WTC11 (cell line): ENCODE results near the gene COBL. TPM values are rescaled to one million over a fixed set of nuclear protein-coding genes. Genes with fewer than 3 reads are reported as not detected.

Source experiments
- ATAC-seq: fragments of 200-7000 bp; cut with Tn5 transposase; 2 replicates; pipeline ENCODE4 v1.10.0; 2021; ENCODE audit warnings: mild to moderate bottlenecking, moderate library complexity
- CTCF ChIA-PET: fragments of 300-600 bp; sonication (Branson Sonifier 250); formaldehyde crosslinking; loops from one replicate; lab custom pipeline; 2021; ENCODE audit warnings: antibody characterized with exemption; lab: Charles Lee
- POLR2A ChIA-PET: fragments of 350-600 bp; sonication (Branson Sonifier 250); formaldehyde crosslinking; loops from one replicate; lab custom pipeline; 2021; ENCODE audit warnings: antibody characterized with exemption; lab: Charles Lee
- DNase-seq: peaks from one replicate; pipeline ENCODE4 v3.0.0; 2021; ENCODE audit warnings: low spot score
- H3K27ac Mint-ChIP-seq: 2 replicates; pipeline ENCODE4 v1.8.0; 2021; ENCODE audit warnings: mixed read lengths
- H3K27me3 Mint-ChIP-seq: 2 replicates; pipeline ENCODE4 v1.8.0; 2021; ENCODE audit warnings: low read depth, mild to moderate bottlenecking, moderate library complexity, mixed read lengths
- H3K36me3 Mint-ChIP-seq: 2 replicates; pipeline ENCODE4 v1.8.0; 2021; ENCODE audit warnings: mixed read lengths
- H3K4me1 Mint-ChIP-seq: 2 replicates; pipeline ENCODE4 v1.8.0; 2022; ENCODE audit warnings: mixed read lengths
- H3K4me3 Mint-ChIP-seq: 2 replicates; pipeline ENCODE4 v1.8.0; 2021; ENCODE audit warnings: mild to moderate bottlenecking, moderate library complexity, mixed read lengths
- H3K9me3 Mint-ChIP-seq: 2 replicates; pipeline ENCODE4 v1.8.0; 2021; ENCODE audit warnings: mixed read lengths
- ATF1 ChIP-seq: sonication (generic); formaldehyde crosslinking; IDR thresholded peaks from 2 replicates; pipeline ENCODE4 v1.8.1; 2023; ENCODE audit warnings: mild to moderate bottlenecking, moderate library complexity, missing genetic modification reagents
- CBFB ChIP-seq: sonication (generic); formaldehyde crosslinking; IDR thresholded peaks from 2 replicates; pipeline ENCODE4 v1.8.1; 2022; ENCODE audit warnings: mild to moderate bottlenecking, low read depth, missing genetic modification reagents
- CREM ChIP-seq: sonication (generic); formaldehyde crosslinking; IDR thresholded peaks from 2 replicates; pipeline ENCODE4 v1.8.1; 2022; ENCODE audit warnings: mild to moderate bottlenecking, missing genetic modification reagents, moderate library complexity
- ESRRA ChIP-seq: sonication (generic); formaldehyde crosslinking; IDR thresholded peaks from 2 replicates; pipeline ENCODE4 v1.8.1; 2022; ENCODE audit warnings: mild to moderate bottlenecking, missing genetic modification reagents, borderline replicate concordance
- FOXK1 ChIP-seq: sonication (generic); formaldehyde crosslinking; IDR thresholded peaks from 2 replicates; pipeline ENCODE4 v1.8.0; 2022; ENCODE audit warnings: mild to moderate bottlenecking, moderate library complexity, missing genetic modification reagents
- KAT7 ChIP-seq: sonication (generic); formaldehyde crosslinking; IDR thresholded peaks from 2 replicates; pipeline ENCODE4 v1.8.1; 2023; ENCODE audit warnings: missing genetic modification reagents, mild to moderate bottlenecking, borderline replicate concordance
- MYBL2 ChIP-seq: sonication (generic); formaldehyde crosslinking; IDR thresholded peaks from 2 replicates; pipeline ENCODE4 v1.8.1; 2023; ENCODE audit warnings: mild to moderate bottlenecking, moderate library complexity, missing genetic modification reagents
- PRRX2 ChIP-seq: fragments of 250-450 bp; sonication (Bioruptor Pico); IDR thresholded peaks from 2 replicates; pipeline ENCODE4 v1.8.0; 2021; ENCODE audit warnings: mild to moderate bottlenecking
- RORB ChIP-seq: fragments of 250-450 bp; sonication (Bioruptor Pico); IDR thresholded peaks from 2 replicates; pipeline ENCODE4 v1.9.0; 2021; ENCODE audit warnings: mild to moderate bottlenecking
- SMAD4 ChIP-seq: sonication (generic); formaldehyde crosslinking; IDR thresholded peaks from 2 replicates; pipeline ENCODE4 v1.8.0; 2022; ENCODE audit warnings: mild to moderate bottlenecking, missing genetic modification reagents
- ZNF121 ChIP-seq: sonication (generic); formaldehyde crosslinking; IDR thresholded peaks from 2 replicates; pipeline ENCODE4 v1.8.0; 2023; ENCODE audit warnings: missing genetic modification reagents
- ZNF138 ChIP-seq: sonication (generic); formaldehyde crosslinking; conservative IDR thresholded peaks from 2 replicates; pipeline ENCODE4 v1.8.1; 2022; ENCODE audit warnings: mild to moderate bottlenecking, moderate library complexity, missing genetic modification reagents
- ZNF671 ChIP-seq: fragments of 250-450 bp; sonication (Bioruptor Pico); IDR thresholded peaks from 2 replicates; pipeline ENCODE4 v1.8.0; 2021; ENCODE audit warnings: mild to moderate bottlenecking
- total RNA-seq: library from RNA; stranded (reverse); gene quantifications from 3 replicates; pipeline ENCODE4 v1.2.3, GENCODE V29; 2021
- TF ChIP-seq, protein P1 (sequence below): sonication (generic); formaldehyde crosslinking; IDR thresholded peaks from 2 replicates; pipeline ENCODE4 v1.8.1; 2023; ENCODE audit warnings: mild to moderate bottlenecking, missing genetic modification reagents, moderate library complexity
- TF ChIP-seq, protein P2 (sequence below): fragments of 200-600 bp; IDR thresholded peaks from 2 replicates; pipeline ENCODE4 v1.8.0; 2022; ENCODE audit warnings: antibody characterized with exemption
- TF ChIP-seq, protein P3 (sequence below): sonication (generic); formaldehyde crosslinking; conservative IDR thresholded peaks from 2 replicates; pipeline ENCODE4 v1.8.1; 2022; ENCODE audit warnings: mild to moderate bottlenecking, missing genetic modification reagents
- TF ChIP-seq, protein P4 (sequence below): fragments of 250-450 bp; sonication (Bioruptor Pico); IDR thresholded peaks from 2 replicates; pipeline ENCODE4 v2.1.2; 2022; ENCODE audit warnings: mild to moderate bottlenecking, moderate library complexity
- TF ChIP-seq, protein P5 (sequence below): sonication (generic); formaldehyde crosslinking; IDR thresholded peaks from 2 replicates; pipeline ENCODE4 v1.8.1; 2023; ENCODE audit warnings: mild to moderate bottlenecking, missing genetic modification reagents
- TF ChIP-seq, protein P6 (sequence below): sonication (generic); formaldehyde crosslinking; IDR thresholded peaks from 2 replicates; pipeline ENCODE4 v1.8.1; 2022; ENCODE audit warnings: low read depth, missing genetic modification reagents, borderline replicate concordance
- TF ChIP-seq, protein P7 (sequence below): sonication (generic); formaldehyde crosslinking; IDR thresholded peaks from 2 replicates; pipeline ENCODE4 v1.8.1; 2023; ENCODE audit warnings: mild to moderate bottlenecking, missing genetic modification reagents

The COBL gene
- total RNA-seq, 1 experiment from 2014 or later: 36.5 TPM

DNA sequence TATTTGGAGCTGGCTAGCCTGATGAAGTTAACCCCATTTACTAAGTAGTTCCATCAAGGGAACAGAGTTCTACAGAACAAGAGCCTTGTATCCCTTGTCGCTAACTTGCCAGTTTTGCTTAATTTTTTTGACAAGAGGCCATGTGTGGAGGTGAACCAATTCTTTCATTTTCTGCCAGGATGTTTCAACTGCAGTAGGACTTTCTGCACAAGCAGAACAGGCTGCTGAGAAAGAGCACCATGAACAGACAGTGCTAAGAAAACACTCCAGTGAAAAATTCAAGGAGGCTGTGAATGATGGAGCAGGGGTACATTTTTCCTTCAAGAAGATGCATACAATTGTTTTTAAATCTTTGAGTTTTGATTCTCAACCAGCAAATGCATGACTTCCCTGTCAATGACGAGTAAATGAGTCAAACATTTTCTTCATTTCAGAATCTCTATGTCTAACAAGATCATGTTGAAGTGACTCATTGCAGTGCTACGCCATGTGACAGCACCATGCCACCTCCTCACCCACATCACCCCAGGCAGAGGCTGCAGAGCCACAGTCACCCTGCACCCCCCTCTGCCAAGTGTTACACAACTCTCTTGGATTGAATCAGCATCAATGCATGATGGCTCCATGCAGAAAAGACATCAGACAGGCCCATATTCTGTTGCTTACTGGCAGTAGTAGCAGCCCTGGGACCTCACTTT lies 193.1 kb downstream of the COBL start:
- ChIA-PET POLR2A (no interaction called here), CTCF (interaction anchor here (1.0 kb wide), 1 partner anchor 18 kb away, joined by 3 read pairs; no protein-coding TSS in a partner anchor)

DNA sequence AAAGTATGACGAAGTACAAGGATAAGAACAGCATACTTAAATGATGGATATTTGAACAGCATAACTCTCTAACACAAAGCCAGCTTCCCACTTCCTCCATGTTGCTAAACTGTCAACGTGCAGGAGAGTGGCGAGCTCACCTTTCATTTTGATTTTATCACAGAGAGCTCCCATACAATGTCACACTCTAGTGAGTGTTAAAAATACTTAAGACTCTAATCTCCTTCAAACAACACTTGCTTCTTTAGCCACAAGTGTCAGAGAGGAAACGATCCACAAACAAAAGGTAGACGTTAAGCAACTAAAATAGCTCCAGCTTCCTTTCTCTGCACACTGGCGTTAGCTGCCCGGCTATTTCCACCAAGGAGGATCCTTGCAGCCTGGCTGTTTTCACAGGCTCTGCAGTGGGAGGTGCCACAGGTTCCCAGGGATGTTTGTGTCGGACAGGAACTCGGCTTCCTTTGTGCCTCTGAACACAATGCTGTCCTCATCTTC lies 194.6 kb downstream of the COBL start:
- POLR2A ChIA-PET: no interaction called here
- H3K36me3 Mint-ChIP-seq: peaks cover 3% of the 10 kb centered on the region; the same call in 1 of the 2 replicates
- TF ChIP-seq, protein P1, sequence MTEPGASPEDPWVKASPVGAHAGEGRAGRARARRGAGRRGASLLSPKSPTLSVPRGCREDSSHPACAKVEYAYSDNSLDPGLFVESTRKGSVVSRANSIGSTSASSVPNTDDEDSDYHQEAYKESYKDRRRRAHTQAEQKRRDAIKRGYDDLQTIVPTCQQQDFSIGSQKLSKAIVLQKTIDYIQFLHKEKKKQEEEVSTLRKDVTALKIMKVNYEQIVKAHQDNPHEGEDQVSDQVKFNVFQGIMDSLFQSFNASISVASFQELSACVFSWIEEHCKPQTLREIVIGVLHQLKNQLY (CRISPR knock-in tag): no peak
- no peak for TF ChIP-seq RORB (CRISPR knock-in tag)
- peak; percentile 22; the same call in 1 of the 2 replicates for TF ChIP-seq ZNF121 (CRISPR knock-in tag)
- TF ChIP-seq ESRRA: no peak
- H3K4me3 Mint-ChIP-seq: no peak overlapping the region
- no peaks in the 10 kb centered on the region for H3K27me3 Mint-ChIP-seq
- DNase-seq: no peak
- CTCF ChIA-PET: interaction anchor here (0.8 to 1.4 kb wide), 6 partner anchors 9 to 245 kb away, joined by 3 to 9 read pairs (median 4); no protein-coding TSS in a partner anchor
- 0 out of 2 replicates have a peak, but pooled peaks cover 3% of the 10 kb centered on the region for H3K9me3 Mint-ChIP-seq
- ATAC-seq: peak; percentile 80
- H3K4me1 Mint-ChIP-seq: peaks cover 18% of the 10 kb centered on the region
- no peak overlapping the region; the same call in none of the 2 replicates for H3K27ac Mint-ChIP-seq

More for the DNA sequence above, 193.1 kb downstream of the COBL start:
- H3K4me3 Mint-ChIP-seq: no peak overlapping the region
- no peak for DNase-seq
- no peak for TF ChIP-seq PRRX2 (CRISPR knock-in tag)
- no peak for TF ChIP-seq CBFB (CRISPR knock-in tag)
- TF ChIP-seq, protein P2, sequence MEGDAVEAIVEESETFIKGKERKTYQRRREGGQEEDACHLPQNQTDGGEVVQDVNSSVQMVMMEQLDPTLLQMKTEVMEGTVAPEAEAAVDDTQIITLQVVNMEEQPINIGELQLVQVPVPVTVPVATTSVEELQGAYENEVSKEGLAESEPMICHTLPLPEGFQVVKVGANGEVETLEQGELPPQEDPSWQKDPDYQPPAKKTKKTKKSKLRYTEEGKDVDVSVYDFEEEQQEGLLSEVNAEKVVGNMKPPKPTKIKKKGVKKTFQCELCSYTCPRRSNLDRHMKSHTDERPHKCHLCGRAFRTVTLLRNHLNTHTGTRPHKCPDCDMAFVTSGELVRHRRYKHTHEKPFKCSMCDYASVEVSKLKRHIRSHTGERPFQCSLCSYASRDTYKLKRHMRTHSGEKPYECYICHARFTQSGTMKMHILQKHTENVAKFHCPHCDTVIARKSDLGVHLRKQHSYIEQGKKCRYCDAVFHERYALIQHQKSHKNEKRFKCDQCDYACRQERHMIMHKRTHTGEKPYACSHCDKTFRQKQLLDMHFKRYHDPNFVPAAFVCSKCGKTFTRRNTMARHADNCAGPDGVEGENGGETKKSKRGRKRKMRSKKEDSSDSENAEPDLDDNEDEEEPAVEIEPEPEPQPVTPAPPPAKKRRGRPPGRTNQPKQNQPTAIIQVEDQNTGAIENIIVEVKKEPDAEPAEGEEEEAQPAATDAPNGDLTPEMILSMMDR: no peak
- no peak for TF ChIP-seq CREM (CRISPR knock-in tag)
- TF ChIP-seq, protein P3, sequence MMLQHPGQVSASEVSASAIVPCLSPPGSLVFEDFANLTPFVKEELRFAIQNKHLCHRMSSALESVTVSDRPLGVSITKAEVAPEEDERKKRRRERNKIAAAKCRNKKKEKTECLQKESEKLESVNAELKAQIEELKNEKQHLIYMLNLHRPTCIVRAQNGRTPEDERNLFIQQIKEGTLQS: no peak
- no peak for TF ChIP-seq SMAD4 (CRISPR knock-in tag)
- TF ChIP-seq, protein P4, sequence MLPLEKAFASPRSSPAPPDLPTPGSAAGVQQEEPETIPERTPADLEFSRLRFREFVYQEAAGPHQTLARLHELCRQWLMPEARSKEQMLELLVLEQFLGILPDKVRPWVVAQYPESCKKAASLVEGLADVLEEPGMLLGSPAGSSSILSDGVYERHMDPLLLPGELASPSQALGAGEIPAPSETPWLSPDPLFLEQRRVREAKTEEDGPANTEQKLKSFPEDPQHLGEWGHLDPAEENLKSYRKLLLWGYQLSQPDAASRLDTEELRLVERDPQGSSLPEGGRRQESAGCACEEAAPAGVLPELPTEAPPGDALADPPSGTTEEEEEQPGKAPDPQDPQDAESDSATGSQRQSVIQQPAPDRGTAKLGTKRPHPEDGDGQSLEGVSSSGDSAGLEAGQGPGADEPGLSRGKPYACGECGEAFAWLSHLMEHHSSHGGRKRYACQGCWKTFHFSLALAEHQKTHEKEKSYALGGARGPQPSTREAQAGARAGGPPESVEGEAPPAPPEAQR (CRISPR knock-in tag): no peak
- TF ChIP-seq MYBL2 (CRISPR knock-in tag): no peak
- TF ChIP-seq FOXK1 (CRISPR knock-in tag): no peak
- TF ChIP-seq, all 79 proteins: peak for 0
- Mint-ChIP-seq H3K4me1 (peaks cover 12% of the 10 kb centered on the region), H3K36me3 (no peaks in the 10 kb centered on the region), H3K27ac (0 out of 2 replicates have a peak overlapping the region, but pooled peaks have one; percentile 38), H3K9me3 (0 out of 2 replicates have a peak, but pooled peaks cover 3% of the 10 kb centered on the region), H3K27me3 (no peaks in the 10 kb centered on the region)
- ATAC-seq: no peak

DNA sequence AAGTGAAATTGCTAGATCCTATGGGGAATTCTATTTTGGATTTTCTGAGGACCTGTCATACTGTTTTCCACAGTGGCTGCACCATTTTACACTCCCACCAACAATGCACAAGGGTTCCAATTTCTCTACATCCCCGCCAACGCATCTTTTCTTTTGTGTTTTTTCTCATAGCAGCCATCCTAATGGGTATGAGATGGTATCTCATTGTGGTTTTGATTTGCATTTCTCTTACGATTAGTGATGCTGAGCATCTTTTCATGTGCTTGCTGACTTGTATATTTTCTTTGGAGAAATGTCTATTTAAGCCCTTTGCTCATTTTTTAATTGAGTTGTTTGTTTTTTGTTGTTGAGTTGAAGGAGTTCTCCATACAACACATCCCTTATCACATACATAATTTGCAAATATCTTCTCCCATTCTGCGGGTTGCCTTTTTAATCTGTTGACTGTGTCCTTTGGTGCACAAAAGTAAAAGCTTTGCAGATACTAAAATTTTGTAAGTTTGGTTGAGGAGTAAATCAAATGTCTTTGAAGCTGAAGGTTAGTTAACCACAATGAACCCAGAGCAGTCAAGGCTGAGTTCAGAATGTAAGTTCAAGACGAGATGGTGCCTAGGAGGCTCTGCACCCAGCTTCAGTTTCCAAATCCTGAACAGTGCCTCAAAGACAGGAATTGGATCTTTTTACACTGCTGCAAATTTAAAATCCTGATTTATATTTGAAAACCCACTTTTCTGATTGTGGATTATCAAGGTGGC lies 195.4 kb downstream of the COBL start:
- ChIA-PET CTCF (interaction anchor here (0.8 to 1.4 kb wide), 4 partner anchors 8 to 246 kb away, joined by 3 to 5 read pairs (median 4); no protein-coding TSS in a partner anchor), POLR2A (no interaction called here)
- DNase-seq: no peak
- ATAC-seq: no peak
- Mint-ChIP-seq H3K4me3 (no peak overlapping the region), H3K36me3 (peaks cover 4% of the 10 kb centered on the region; the same call in 1 of the 2 replicates), H3K27me3 (no peaks in the 10 kb centered on the region), H3K4me1 (peaks cover 18% of the 10 kb centered on the region), H3K27ac (no peak overlapping the region), H3K9me3 (peaks cover 1% of the 10 kb centered on the region)
- no peak for TF ChIP-seq SMAD4 (CRISPR knock-in tag)
- no peak for TF ChIP-seq ZNF138
- TF ChIP-seq, protein P5, sequence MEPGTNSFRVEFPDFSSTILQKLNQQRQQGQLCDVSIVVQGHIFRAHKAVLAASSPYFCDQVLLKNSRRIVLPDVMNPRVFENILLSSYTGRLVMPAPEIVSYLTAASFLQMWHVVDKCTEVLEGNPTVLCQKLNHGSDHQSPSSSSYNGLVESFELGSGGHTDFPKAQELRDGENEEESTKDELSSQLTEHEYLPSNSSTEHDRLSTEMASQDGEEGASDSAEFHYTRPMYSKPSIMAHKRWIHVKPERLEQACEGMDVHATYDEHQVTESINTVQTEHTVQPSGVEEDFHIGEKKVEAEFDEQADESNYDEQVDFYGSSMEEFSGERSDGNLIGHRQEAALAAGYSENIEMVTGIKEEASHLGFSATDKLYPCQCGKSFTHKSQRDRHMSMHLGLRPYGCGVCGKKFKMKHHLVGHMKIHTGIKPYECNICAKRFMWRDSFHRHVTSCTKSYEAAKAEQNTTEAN (CRISPR knock-in tag): no peak
- no peak for TF ChIP-seq ZNF671
- TF ChIP-seq, protein P6, sequence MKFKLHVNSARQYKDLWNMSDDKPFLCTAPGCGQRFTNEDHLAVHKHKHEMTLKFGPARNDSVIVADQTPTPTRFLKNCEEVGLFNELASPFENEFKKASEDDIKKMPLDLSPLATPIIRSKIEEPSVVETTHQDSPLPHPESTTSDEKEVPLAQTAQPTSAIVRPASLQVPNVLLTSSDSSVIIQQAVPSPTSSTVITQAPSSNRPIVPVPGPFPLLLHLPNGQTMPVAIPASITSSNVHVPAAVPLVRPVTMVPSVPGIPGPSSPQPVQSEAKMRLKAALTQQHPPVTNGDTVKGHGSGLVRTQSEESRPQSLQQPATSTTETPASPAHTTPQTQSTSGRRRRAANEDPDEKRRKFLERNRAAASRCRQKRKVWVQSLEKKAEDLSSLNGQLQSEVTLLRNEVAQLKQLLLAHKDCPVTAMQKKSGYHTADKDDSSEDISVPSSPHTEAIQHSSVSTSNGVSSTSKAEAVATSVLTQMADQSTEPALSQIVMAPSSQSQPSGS (CRISPR knock-in tag): no peak
- TF ChIP-seq, protein P7, sequence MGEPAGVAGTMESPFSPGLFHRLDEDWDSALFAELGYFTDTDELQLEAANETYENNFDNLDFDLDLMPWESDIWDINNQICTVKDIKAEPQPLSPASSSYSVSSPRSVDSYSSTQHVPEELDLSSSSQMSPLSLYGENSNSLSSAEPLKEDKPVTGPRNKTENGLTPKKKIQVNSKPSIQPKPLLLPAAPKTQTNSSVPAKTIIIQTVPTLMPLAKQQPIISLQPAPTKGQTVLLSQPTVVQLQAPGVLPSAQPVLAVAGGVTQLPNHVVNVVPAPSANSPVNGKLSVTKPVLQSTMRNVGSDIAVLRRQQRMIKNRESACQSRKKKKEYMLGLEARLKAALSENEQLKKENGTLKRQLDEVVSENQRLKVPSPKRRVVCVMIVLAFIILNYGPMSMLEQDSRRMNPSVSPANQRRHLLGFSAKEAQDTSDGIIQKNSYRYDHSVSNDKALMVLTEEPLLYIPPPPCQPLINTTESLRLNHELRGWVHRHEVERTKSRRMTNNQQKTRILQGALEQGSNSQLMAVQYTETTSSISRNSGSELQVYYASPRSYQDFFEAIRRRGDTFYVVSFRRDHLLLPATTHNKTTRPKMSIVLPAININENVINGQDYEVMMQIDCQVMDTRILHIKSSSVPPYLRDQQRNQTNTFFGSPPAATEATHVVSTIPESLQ: no peak
- no peak for TF ChIP-seq ATF1 (CRISPR knock-in tag)
- no peak for TF ChIP-seq KAT7 (CRISPR knock-in tag)
